GM12878 (cell line): ENCODE results near the gene HORMAD2.

Experiments used
- EP300 ChIP-seq, 2 experiments: fragments of 150-350 bp in 1 of 2; IDR thresholded peaks; 2 replicates each; pipeline ENCODE4 v1.6.1; 2011 to 2012; ENCODE audit warnings: low read depth in 2 of 2, low read length in 2 of 2, borderline replicate concordance in 1 of 2, improper control_type of control experiment in 1 of 2, inconsistent platforms in 1 of 2; ENCODE audit not compliant: control insufficient read depth in 1 of 2
- MEF2B ChIP-seq: fragments of 450-650 bp; IDR thresholded peaks from 2 replicates; pipeline ENCODE4 v1.6.1; 2018; ENCODE audit warnings: mild to moderate bottlenecking, moderate library complexity; ENCODE audit not compliant: partially characterized antibody, poor library complexity, severe bottlenecking
- POLR2A ChIP-seq: IDR thresholded peaks from 2 replicates; pipeline ENCODE4 v1.6.1; 2011; ENCODE audit warnings: low read depth, mild to moderate bottlenecking, low read length
- SP1 ChIP-seq: IDR thresholded peaks from one replicate; pipeline ENCODE4 v1.6.1; 2011; ENCODE audit warnings: low read depth, low read length
- TF ChIP-seq, protein P1 (sequence below), 3 experiments: IDR thresholded peaks in 2 of 3; conservative IDR thresholded peaks in 1 of 3; 2 replicates each; pipeline ENCODE4 v1.5.1; 2011; ENCODE audit warnings: low read depth in 3 of 3, low read length in 3 of 3, mild to moderate bottlenecking in 3 of 3, control low read depth in 2 of 3, moderate library complexity in 2 of 3, inconsistent platforms in 1 of 3, mixed read lengths in 1 of 3; ENCODE audit not compliant: control insufficient read depth in 2 of 3, insufficient read depth in 1 of 3; ENCODE audit errors: extremely low read depth in 1 of 3
- TF ChIP-seq, protein P2 (sequence below): fragments of 450-650 bp; IDR thresholded peaks from 2 replicates; pipeline ENCODE4 v1.6.1; 2016; ENCODE audit warnings: mild to moderate bottlenecking
- TF ChIP-seq, protein P3 (sequence below): IDR thresholded peaks from 2 replicates; pipeline ENCODE4 v1.6.1; 2012; ENCODE audit warnings: low read depth, low read length, improper control_type of control experiment
- TF ChIP-seq, protein P4 (sequence below): IDR thresholded peaks from 2 replicates; pipeline ENCODE4 v1.6.1; 2012; ENCODE audit warnings: low read depth, low read length, improper control_type of control experiment

DNA sequence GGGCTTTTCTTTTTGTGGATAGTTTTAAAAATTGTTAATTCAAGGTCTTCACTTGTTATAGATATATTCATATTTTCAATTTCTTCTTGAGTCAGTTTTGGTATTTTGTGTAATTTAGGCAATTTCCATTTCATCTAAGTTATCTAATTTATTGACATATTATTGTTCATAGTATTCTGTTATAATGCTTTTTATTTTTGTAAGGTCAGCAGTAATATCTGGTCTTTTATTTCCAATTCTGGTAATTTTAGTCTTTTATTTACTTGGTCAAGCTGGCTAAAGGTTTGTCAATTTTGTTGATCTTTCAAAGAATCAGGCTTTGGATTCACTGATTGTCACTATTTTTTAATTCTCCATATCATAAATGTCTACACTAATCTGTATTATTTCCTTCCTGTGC lies 60.1 kb downstream of the HORMAD2 start:
- TF ChIP-seq, protein P1, sequence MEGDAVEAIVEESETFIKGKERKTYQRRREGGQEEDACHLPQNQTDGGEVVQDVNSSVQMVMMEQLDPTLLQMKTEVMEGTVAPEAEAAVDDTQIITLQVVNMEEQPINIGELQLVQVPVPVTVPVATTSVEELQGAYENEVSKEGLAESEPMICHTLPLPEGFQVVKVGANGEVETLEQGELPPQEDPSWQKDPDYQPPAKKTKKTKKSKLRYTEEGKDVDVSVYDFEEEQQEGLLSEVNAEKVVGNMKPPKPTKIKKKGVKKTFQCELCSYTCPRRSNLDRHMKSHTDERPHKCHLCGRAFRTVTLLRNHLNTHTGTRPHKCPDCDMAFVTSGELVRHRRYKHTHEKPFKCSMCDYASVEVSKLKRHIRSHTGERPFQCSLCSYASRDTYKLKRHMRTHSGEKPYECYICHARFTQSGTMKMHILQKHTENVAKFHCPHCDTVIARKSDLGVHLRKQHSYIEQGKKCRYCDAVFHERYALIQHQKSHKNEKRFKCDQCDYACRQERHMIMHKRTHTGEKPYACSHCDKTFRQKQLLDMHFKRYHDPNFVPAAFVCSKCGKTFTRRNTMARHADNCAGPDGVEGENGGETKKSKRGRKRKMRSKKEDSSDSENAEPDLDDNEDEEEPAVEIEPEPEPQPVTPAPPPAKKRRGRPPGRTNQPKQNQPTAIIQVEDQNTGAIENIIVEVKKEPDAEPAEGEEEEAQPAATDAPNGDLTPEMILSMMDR (IDR thresholded peaks at IDR 0.05 in 2 of 3, conservative IDR thresholded peaks at IDR 0.05 in 1 of 3; ENCODE audit: control insufficient read depth in 2 of 3, extremely low read depth in 1 of 3, insufficient read depth in 1 of 3, low read depth in 3 of 3, low read length in 3 of 3) = no peak
- TF ChIP-seq, protein P2, sequence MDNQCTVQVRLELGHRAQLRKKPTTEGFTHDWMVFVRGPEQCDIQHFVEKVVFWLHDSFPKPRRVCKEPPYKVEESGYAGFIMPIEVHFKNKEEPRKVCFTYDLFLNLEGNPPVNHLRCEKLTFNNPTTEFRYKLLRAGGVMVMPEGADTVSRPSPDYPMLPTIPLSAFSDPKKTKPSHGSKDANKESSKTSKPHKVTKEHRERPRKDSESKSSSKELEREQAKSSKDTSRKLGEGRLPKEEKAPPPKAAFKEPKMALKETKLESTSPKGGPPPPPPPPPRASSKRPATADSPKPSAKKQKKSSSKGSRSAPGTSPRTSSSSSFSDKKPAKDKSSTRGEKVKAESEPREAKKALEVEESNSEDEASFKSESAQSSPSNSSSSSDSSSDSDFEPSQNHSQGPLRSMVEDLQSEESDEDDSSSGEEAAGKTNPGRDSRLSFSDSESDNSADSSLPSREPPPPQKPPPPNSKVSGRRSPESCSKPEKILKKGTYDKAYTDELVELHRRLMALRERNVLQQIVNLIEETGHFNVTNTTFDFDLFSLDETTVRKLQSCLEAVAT = no peak
- no peak for TF ChIP-seq POLR2A
- TF ChIP-seq, protein P3, sequence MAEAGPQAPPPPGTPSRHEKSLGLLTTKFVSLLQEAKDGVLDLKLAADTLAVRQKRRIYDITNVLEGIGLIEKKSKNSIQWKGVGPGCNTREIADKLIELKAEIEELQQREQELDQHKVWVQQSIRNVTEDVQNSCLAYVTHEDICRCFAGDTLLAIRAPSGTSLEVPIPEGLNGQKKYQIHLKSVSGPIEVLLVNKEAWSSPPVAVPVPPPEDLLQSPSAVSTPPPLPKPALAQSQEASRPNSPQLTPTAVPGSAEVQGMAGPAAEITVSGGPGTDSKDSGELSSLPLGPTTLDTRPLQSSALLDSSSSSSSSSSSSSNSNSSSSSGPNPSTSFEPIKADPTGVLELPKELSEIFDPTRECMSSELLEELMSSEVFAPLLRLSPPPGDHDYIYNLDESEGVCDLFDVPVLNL = no peak
- no peak for TF ChIP-seq SP1
- TF ChIP-seq MEF2B = no peak
- TF ChIP-seq, protein P4, sequence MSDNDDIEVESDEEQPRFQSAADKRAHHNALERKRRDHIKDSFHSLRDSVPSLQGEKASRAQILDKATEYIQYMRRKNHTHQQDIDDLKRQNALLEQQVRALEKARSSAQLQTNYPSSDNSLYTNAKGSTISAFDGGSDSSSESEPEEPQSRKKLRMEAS = no peak
- TF ChIP-seq EP300 (IDR thresholded peaks at IDR 0.05; ENCODE audit: borderline replicate concordance in 1 of 2, control insufficient read depth in 1 of 2, low read depth in 2 of 2, low read length in 2 of 2) = no peak
